AG08396 (cell line): ENCODE results near the gene TJAP1.
"Not testable (repeated sequence)": the region's sequence is repeated elsewhere in the genome, so short reads cannot be mapped to it uniquely, and the experiment has no call there.

Experiments
- DNase-seq: peaks from one replicate; pipeline ENCODE4 v3.0.0; 2012; ENCODE audit warnings: low spot score, mixed read lengths

The TJAP1 gene

DNA sequence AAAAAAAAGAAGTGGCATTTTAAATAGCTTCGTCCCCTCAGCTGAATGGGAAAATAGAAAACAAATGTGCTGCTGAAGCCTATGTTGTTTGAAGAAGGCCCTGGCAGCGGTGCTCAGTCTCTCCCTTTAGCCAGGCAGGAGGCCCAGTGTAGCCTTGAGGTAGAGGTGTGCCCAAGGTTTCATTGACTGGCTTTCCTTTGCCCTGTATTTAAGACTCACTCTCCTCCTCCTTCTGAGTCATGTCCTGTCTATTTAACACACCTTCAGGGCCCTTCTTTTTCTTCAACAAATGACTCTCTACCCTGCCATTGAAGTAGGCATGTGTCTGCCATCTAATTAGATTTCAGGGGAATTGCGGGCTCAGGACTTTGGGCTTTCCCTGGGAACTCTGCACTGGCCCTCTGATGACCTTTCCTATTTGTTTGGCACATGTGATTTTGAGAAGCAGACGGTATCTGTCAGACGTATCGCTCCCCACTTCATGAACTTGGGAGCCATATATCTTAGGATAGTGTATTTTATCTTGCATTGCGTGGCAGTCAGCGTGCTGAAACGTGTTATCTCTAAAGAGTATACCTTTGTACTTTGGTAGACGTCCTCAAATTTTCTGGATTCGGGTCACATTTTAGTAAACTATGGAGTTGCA is 4.3 kb downstream of the TJAP1 start:
- no peak for DNase-seq

DNA sequence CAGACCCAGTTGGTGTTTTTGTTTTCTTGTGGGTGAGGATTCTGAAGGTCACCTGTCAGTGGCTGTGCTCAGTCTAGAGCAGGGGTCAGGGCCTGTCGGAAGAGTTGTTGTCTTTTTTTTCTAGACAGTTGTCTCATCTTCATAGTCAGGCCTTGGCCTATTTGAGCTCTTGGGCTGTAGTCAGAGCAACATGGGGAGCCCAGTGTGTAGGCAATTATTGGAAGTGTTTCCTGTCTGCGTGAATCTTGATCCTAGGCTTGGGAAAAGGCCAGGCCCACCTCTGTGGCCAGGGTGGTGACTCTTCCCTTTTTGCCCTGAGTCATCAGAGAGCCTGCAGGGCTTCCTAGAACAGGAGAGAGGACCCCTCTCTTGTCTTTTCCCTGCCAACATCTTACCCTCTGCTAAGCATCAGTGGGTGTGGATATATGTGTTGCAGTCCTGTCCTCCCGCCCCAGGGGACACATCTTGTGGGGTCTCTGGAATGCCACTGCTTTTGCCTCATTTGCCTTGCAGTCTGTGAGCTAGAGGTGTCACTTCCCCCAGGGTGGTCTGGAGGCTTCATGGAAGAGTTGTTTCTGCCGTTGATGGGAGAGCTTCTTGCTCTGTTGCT is 11.4 kb downstream of the TJAP1 start:
- DNase-seq: peak; percentile 38

DNA sequence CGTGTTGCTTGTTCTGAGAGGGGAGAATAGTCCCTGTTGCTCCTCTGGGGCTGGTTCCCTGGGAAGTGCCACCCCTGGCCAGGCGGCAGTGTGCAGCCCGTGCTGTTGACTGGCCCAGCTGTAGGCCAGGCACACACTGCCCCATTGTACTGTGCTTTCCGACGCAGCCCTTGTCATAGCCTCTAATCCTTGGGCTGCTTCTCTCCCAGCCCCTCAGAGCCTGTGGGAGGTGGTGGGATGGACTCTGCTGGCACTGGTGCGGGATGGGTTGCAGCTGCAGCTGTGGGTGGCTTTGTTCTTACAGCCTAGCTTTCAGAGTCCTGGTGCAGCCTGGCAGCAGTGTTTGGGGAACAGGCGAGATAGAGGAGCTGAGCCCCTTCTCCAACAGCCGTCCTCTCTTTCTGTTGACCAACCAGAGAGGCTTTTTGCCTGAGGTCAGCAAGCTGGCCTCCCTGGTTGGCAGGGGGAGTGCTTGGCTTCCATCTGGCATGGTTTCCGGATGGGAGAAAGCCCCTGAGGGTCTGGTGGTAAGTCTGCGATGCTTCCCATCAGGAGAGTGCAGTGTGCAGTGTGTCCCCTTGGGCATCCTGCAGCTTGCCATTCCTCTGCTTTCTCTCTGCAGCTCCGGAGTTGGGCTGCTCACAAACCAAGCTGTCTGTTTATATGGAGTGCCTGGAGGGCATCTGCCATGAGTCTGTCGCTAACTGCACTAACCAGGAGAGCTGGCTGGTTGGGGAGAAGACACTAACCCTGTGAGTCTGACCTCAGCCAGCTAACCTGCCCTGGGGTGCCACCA is 12.1 kb downstream of the TJAP1 start:
- no peak for DNase-seq

DNA sequence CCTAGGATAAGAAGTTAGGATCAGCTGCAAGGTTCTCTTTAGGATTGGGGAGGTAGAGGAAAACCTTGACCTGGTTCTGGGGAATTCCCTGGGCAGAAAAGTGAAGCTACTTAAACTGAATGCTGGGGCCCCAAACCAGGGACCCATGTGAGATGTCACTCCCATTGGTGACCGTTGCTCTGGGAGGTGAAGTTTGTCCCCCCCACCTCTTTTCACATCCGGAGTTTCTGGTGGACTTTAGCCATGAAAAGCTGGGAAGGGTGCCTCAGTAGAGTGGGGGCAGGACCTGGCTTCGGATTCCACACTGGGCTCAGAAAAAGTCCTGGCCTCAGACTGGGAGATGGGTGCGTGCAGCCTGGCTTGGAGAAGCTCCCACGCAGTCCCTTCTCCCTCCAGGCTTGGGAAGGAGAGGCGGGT is 13.2 kb downstream of the TJAP1 start:
- no peak for DNase-seq

DNA sequence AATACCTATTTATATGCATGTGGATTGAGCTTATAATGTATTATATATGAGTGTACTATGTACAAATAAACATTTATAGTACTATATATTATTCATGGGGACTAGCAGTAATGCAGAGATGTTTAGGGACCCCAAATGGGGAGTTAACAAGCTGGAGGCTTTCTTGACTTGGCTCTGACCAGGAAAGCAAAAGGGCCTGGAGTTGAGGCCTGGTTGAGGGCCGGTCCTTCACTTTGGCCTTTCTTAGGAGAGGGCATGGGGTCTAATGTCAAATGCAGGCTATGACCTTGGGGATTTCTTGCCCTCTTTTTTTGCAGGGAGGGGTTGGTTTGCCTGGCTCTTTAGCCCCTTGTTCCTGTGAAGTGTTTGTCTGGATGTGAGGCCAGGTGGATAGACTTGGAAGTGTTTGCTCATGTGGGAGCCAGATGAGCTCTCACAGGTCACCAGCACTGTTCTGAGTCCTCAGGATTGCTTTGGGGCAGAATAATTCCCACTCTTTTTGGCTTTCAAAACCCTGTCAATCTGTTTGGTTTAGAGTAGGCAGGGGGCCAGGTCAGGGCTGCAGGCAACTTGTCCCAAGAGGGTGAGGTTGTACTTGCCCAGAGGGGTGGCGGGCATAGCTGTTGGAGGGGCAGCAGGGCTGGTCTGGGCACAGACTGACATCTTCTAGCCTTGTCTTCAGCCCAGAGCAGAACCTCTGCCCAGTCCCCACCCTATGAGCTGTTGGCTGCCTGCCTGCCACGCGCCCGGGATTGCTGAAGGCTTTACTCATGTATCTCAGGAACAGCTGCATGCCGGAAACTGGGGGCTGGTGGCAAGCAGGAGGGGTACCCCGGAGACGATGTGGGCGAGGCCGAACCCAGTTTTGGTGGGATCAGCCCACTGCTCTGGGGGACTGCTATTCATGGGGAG is 14.6 kb downstream of the TJAP1 start:
- peak; percentile 86 for DNase-seq

DNA sequence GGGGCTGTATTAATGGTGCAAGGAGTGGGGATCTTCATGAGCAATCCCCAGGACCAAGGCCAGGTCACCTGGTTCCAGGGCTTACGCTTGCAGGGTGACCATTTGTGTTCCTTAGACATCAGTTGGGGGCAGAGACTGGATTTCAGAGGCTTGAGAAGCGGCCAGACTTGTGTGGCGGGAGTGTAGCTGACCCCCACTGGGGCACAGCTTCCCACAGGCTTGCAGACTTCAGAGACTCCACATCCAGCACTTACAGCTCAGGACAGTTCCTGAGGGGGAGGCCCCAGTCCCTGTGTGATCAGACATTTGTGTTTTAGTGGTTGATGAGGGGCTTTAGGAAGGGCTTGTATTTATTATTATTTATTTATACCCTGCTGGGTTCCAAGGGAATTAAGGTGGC is 15.3 kb downstream of the TJAP1 start:
- DNase-seq: no peak

DNA sequence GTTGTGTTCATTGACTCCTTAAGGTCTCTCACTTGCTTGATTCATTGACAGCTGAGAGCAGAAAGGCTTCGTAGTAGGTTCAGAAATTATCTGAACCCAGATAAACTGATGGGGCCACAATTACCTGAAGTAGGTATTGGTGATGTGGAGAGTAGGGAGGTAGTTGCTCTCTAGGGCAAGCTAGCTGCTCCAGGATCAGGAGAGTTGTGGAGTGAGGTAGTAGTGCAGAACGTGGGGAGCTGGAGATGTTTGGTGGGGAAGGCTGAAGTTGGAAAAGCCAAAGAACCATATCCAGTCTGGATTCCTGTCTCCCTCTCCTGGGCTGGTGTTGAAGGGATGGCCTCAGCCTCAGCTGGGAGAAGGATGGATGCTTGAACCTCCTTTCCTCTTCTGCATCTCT is 15.9 kb downstream of the TJAP1 start:
- DNase-seq: no peak

DNA sequence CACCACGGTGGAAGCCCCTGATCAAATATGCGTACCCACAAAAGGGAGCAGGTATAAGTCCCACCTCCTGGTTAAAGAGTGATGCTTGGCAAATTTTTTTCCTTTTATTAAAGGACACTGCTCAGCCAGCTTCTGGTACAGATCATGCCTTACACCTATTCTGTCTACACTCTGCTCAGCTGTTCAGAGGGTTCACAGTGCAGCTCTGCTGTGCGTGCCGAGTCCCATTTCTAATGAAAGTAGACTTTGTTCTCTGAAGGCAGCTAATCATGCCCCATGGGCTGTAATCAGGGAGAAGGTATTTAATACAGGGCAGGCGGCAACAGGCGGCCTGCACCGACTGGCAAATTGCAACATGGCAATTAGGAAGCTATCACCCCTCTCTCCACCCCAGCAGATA is 16.5 kb downstream of the TJAP1 start:
- no peak for DNase-seq

DNA sequence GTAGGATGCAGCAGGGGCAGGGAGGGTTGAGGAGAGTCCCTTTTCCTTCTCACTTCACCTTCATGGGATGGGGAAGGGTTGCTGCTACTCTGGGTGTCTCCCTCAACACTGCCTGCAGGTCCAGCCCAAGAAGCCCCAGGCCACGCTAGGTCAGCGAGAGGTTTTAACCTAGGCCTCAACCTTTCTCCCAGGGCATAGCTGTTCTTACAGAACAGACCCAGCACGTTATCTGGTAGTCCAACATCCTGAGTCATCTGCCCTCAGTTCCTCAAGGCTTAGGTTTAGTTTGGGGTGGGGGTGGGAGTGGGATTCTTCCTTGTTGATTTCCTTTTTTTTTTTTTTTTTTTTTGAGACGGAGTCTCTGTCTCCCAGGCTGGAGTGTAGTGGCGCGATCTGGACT is 17.0 kb downstream of the TJAP1 start:
- no peak for DNase-seq

DNA sequence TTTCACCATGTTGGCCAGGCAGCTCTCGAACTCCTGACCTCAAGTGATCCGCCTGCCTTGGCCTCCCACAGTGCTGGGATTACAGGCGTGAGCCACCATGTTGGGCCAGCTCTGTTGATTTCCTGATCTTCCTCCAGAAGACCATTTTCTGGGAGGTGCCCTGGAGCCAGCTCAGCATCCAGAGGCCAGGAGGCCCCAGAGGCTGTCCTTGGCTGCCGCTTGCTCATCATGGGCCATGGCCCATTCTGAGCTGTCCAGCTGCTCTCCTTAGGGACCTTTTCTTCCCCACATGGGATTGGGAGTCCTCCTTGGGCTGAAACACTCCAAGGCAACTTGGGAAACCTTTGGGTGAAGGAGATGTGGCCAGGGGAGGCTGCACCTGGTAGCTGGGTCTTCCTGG is 17.4 kb downstream of the TJAP1 start:
- DNase-seq: no peak

DNA sequence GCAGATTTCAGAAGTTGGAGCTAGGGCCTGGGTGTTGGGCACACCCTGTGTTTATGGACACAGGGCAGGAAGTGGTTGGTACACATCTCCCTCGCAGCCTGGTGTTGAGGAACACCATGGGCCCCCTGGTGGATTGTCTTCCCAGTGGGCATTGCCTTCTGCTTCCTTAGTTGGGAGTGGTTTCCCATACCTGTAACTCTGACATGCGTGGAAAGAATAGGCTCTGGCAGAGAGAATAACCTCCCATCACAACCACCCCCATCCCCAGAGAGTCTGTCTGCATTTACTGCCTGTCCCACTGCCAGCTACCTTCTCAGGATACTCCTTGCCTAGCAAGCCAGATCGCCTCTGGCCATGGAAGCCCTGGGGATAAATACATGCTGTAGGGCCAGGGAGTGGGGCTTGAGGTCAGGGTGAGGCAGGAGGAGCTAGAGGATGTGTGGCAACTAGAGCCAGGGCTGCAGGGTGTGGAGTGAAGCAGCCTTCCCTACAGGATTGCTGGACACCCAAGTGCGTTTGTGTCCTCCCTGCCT is 18.1 kb downstream of the TJAP1 start:
- DNase-seq: peak; percentile 27

DNA sequence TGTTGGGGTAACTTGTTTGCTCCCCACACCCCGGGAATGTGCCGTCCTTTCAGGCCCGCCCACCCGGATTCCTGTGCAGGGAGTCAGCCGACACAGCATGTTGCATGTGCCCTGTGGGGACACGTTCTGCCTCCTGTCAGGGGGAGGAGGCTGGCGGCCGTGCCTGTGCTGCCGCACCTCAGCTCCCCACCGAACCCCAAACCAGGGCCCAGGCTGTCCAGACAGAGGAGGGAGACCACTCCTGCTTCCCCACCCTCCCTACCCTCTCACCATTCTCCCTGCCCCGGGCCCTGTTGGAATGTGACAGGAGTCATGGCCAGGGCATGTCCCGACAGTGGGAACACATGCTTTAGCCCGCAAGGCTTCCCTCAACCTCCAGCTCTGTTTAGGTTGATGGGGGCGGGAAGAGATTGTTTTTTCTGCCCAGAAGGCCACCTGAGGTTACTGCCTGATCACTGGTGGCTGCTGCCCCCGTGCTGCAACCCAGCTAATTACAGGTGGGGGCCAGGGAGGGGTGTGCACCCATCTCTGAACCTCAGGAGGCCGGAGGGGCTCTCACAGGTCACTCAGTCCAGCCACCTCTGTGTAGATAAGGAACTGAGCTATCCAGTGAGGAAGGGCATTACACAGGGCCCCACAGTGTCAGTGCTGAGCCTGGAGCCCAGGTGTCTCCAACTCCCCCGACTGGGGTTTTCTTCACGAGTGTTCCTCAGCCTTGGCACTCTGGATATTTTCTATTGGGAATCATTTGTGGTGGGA is 19.2 kb downstream of the TJAP1 start:
- peak; percentile 79 for DNase-seq

DNA sequence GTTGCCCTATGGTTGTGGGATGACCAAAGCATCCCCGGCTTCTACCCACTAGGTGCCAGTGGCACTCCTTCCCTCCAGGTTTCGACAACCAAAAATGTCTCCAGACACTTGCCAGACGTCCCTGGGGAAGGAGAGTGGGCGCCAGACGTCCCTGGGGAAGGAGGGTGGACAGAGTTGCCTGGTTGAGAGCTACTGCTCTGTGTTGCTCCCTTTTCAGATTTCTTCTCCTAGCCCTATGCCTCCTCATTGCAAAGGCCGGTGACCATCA is 19.7 kb downstream of the TJAP1 start:
- no peak for DNase-seq

DNA sequence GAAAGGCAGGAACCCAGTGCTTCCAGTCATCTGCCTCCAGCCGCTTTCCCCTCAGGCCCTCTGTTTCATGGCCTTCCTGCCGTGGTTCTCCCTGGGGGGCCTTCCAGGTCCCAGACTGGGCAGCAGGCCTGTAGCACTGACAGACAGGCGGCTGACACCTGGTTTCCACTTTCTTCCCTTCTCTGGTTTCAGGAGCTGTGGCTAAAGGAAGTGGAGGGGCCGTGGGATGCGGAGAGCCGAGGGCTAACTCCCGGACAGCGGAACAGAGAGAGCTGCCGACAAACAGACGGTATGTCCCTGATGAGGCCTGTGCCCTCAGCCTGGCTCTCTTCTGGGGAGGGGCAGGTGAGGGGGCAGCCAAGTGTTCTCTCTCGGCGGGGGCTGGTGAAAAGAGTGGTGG is 20.3 kb downstream of the TJAP1 start:
- no peak for DNase-seq

DNA sequence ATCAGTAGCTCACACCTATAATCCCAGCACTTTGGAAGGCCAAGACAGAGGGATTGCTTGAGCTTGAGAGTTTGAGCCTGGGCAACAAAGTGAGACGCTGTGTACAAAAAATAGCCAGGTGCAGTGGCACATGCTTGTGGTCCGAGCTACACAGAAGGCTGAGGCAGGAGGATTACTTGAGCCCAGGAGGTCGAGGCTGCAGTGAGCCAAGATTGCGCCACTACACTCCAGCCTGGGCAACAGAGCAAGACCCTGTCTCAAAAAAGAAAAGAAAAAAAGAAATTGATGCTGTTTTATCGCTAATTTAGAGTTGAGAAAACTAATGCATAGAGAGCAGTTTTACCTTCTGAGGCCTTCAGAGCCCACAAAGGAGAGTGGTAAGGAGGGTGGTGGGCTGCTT is 20.9 kb downstream of the TJAP1 start:
- not testable (repeated sequence) for DNase-seq

DNA sequence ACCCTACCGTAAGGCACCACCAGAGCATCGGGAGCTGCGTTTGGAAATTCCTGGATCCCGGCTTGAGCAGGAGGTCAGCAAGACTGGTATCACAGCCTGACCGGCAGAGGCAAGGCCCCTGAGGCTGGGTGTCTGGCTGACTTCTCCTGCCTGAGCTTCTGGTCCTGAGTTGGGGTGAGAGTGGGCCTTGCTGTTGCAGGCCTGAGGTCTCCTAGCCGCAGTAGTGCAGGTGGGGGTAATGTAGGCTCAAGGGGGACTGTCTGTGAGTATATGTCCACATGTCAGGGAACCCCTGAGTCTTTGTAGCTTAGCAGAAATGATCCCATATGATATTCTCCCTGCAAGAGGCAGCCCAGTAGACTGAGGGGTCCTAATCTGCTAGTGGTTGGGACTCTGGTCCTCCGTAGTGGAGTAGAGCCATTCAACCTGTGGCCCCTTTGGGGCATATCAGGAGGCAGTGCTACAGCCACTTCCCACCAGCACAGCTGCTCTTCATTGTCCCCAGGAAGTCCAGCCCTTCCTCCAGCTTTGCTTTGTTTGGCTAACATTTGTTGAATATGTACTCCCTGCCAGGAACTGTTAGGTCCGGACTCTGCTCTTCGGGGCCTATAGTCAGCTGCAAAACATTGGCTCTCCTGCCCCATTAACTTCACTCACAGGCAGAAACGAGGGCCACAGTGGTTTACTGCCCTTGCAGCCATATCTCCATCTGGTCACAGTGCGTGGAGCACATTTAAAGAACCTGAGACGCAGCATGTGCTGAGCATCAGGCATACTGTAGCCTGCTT is 21.9 kb downstream of the TJAP1 start:
- DNase-seq: no peak

DNA sequence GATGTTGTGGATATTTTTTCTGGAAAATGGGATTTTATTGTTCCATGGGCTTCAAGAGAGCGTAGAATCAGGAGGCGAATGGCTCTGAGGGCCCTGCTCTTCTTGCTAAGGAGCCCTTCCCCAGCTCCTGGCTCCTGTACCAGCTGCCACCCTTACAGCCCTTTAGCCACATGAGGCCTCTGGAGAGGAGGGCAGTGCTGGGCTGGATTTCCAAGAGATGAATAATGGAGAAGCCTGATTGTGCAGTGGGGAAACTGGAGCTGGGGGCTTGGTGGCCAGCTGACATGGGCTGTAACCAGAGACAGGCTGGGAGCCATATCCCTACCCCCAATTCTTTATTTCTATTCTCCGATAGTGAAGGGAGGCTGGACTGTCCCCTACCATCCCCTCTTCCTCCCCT is 23.6 kb downstream of the TJAP1 start:
- DNase-seq: no peak

DNA sequence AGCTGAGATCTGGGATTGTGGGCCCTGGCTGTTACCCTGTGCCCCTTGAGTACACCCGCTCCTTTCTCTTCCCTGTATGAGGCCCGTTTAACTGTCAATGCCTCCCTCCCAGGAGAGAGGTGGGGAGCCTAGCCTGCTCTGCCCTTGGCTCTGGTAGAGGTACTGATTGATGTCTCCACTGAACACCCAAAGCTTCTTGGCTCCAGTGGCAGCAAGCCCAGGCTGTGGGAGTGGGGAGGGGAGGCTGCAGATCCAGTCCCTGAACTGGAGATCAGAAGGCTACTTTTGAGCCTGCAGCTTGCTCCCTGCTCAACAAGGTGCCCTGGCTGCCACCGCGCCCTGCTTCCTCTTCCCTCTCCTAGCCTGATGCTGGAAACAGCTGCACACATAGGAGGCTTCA is 25.3 kb downstream of the TJAP1 start:
- DNase-seq: no peak

DNA sequence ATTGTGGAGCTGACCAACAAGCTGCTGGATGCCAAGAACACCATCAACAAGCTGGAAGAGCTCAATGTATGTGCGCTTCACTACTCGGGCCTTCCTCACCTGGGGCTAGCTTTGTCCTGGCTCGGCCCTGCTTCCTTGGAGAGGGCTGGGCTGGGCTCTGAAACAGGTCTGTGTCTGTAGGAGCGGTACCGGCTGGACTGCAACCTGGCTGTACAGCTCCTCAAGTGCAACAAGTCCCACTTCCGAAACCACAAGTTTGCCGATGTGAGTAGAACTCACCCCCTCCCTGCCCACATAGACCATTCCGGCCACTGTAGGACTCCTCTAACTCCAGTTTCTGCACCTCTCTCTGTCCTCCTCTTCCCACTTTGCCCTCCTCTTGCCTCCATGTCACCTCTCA is 26.1 kb downstream of the TJAP1 start:
- no peak for DNase-seq

DNA sequence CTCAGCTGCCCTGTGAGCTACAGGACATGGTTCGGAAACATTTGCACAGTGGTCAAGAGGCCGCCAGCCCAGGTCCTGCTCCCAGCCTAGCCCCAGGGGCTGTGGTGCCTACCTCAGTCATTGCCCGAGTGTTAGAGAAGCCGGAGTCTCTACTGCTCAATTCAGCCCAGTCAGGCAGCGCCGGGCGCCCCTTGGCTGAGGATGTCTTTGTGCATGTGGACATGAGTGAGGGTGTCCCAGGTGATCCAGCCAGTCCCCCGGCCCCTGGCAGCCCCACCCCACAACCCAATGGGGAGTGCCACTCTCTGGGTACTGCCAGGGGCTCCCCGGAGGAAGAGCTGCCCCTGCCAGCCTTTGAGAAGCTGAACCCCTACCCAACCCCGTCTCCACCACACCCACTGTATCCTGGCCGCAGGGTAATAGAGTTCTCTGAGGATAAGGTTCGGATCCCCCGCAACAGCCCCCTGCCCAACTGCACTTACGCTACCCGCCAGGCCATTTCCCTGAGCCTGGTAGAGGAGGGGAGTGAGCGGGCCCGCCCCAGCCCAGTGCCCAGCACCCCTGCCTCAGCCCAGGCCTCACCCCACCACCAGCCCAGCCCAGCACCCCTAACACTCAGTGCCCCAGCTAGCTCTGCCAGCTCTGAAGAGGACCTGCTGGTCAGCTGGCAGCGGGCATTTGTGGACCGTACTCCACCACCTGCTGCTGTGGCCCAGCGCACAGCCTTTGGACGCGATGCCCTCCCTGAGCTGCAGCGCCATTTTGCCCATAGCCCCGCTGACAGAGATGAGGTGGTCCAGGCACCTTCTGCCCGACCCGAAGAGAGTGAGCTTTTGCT is 27.6 kb downstream of the TJAP1 start:
- no peak for DNase-seq
